Measurements from ENCODE around the gene PARD3B. TPM values are rescaled to one million over a fixed set of nuclear protein-coding genes. Genes with fewer than 3 reads are reported as not detected.

The PARD3B gene
- total and polyA plus RNA-seq, 10 of the 15 experiments (the other 5 are each of a cell fraction or from before 2014, with no cell fraction given) = 0.01 to 0.54 (median 0.07) TPM; not detected in 7

DNA sequence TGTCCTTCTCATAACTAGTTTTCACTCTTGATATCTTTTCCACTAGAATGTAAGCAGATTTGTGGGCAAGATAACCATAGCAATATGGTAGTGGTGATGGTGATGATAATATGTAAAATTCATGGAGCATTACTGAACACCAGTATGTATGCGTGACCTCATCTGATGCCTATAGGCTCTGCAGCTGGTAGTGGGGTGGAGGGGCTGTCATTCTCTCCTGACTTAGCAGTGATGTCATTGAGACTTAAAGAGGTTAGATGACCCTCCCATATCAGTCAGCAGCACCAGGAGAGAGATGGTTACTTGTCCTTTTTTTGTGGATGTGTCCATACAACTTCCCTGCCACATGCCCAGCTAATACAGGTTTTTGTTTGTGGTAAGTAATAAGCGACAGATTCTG is 27.9 kb downstream of the PARD3B start:
- ChIA-PET CTCF (interaction anchor here (1.3 kb wide), 1 partner anchor 13 kb away, joined by 3 read pairs; no protein-coding TSS in a partner anchor), POLR2A (no interaction called here), SMC1A (ENCODE audit: uncharacterized antibody, unreplicated experiment) (no interaction called here), RAD21 (ENCODE audit: unreplicated experiment) (no interaction called here)
- DNase-seq (ENCODE audit: low read depth, low spot score) (no peak), ATAC-seq (no peak), FAIRE-seq (no peak)
- Histone ChIP-seq H3K36me3 (ENCODE audit: control insufficient read depth in 2 of 2, insufficient read depth in 2 of 2, low read length in 1 of 2) (no peaks in the 10 kb centered on the region), H3K9me3 (replicated peaks; ENCODE audit: control insufficient read depth, insufficient read depth, low read length) (no peaks in the 10 kb centered on the region), H3K9ac (ENCODE audit: control insufficient read depth, insufficient read depth, low read length) (no peak overlapping the region), H4K20me1 (ENCODE audit: control insufficient read depth, insufficient read depth) (no peaks in the 10 kb centered on the region), H3K4me2 (ENCODE audit: control insufficient read depth, insufficient read depth) (no peak overlapping the region), H2AFZ (ENCODE audit: control insufficient read depth, low read depth, low read length) (no peak overlapping the region), H3K27ac (ENCODE audit: control insufficient read depth, insufficient read depth) (no peak overlapping the region), H3K4me1 (ENCODE audit: control insufficient read depth, insufficient read depth, low read length) (no peaks in the 10 kb centered on the region), H3K79me2 (ENCODE audit: control insufficient read depth, insufficient read depth, low read length) (no peaks in the 10 kb centered on the region), H3K4me3 (no peak overlapping the region), H3K27me3 (replicated peaks in 1 of 2; ENCODE audit: control insufficient read depth in 2 of 2, insufficient read depth in 2 of 2, low read length in 1 of 2) (no peaks in the 10 kb centered on the region)
- TF ChIP-seq POU2F2 (IDR thresholded peaks at IDR 0.05; ENCODE audit: borderline replicate concordance, low read depth, low read length) = no peak
- TF ChIP-seq, protein P1, sequence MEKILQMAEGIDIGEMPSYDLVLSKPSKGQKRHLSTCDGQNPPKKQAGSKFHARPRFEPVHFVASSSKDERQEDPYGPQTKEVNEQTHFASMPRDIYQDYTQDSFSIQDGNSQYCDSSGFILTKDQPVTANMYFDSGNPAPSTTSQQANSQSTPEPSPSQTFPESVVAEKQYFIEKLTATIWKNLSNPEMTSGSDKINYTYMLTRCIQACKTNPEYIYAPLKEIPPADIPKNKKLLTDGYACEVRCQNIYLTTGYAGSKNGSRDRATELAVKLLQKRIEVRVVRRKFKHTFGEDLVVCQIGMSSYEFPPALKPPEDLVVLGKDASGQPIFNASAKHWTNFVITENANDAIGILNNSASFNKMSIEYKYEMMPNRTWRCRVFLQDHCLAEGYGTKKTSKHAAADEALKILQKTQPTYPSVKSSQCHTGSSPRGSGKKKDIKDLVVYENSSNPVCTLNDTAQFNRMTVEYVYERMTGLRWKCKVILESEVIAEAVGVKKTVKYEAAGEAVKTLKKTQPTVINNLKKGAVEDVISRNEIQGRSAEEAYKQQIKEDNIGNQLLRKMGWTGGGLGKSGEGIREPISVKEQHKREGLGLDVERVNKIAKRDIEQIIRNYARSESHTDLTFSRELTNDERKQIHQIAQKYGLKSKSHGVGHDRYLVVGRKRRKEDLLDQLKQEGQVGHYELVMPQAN (conservative IDR thresholded peaks at IDR 0.05) = no peak
- TF ChIP-seq CBX5 (IDR thresholded peaks at IDR 0.05; ENCODE audit: low read depth) = no peak
- TF ChIP-seq MEF2A (IDR thresholded peaks at IDR 0.05; ENCODE audit: insufficient read depth, low read depth, low read length) = no peak
- TF ChIP-seq ZZZ3 (IDR thresholded peaks at IDR 0.05; ENCODE audit: control insufficient read depth, insufficient read length, low read depth) = no peak
- no peak for TF ChIP-seq TBL1XR1 (IDR thresholded peaks at IDR 0.05; ENCODE audit: low read depth, low read length)
- TF ChIP-seq ZNF687 (IDR thresholded peaks at IDR 0.05) = no peak
- TF ChIP-seq PAX5 (IDR thresholded peaks at IDR 0.05; ENCODE audit: borderline replicate concordance, low read depth, low read length) = no peak
- TF ChIP-seq NBN (IDR thresholded peaks at IDR 0.05) = no peak
- no peak for TF ChIP-seq PML (IDR thresholded peaks at IDR 0.05; ENCODE audit: low read length)
- in situ Hi-C loops (cut with MboI) = no loop called here
- intact Hi-C loops (cut with micrococcal nuclease; ENCODE audit: unreplicated experiment) = no loop called here
- no TSS peak for BruUV-seq (replicated peaks)
- WGBS (ENCODE audit: insufficient coverage, insufficient replicate concordance, low lambda C conversion rate, missing lambda C conversion rate) = 44% methylated on average over 2 of the region's 2 CpGs
